GM21717 (cell line): ENCODE results near the gene KLC3.
A peak's percentile ranks its signal among the peaks of the same experiment; 100 is the strongest.

Experiments used
- ATAC-seq: cut with Tn5 transposase; IDR thresholded peaks from one replicate; pipeline ENCODE4 v1.9.1; 2021; ENCODE audit warnings: mild to moderate bottlenecking, moderate library complexity; ENCODE audit not compliant: unreplicated experiment

KLC3 gene

GRCh38 chr19:45370410-45371204 lies 30.1 kb downstream of the KLC3 start, which contains the start of gene ERCC2:
TSS of gene ERCC2 (minus strand) at chr19:45370573. CDS start at chr19:45370540, 33 bp downstream.
- ATAC-seq, result peak; percentile 87

- no peak for ATAC-seq
Measured at GRCh38 chr19:45376045-45376724, 35.6 kb downstream of the KLC3 start.

DNA sequence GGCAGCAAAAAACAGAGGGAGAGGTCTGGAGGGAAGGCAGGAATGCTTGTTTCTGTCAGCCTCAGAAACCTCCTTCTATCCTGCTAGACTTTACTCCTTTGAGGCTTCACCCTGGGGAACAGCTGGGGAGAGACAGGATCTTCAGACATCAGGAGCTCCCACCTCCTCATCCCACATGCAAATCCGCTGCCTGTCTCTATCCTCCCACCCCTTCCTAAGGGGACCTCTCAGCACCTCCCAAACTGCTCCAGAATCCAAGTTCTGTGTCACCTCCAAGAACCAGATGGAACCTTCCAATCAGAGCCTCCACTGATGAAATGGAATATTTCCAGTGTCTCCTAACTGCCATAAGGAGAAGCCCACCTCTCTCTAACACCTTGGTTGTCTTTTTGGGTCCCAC lies 39.6 kb downstream of the KLC3 start:
- no peak for ATAC-seq

DNA sequence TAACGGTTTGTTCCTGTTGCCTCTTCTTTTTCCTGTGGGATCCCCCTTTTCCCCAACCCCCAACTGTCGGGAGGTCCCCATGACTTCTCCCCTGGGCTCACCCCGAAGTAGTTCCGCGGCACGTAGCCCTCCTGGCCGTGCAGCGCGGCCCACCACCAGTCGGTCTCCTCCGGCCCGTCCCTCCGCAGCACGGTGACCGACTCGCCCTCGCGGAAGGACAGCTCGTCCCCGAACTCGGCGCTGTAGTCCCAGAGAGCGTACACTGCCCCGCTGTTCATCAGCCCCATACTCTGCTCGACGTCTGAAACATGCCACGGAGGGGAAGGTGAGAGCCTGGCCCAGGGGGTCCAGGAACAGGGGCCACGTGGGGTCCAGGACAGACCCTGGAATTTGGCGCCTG lies 41.9 kb downstream of the KLC3 start:
- no peak for ATAC-seq

DNA sequence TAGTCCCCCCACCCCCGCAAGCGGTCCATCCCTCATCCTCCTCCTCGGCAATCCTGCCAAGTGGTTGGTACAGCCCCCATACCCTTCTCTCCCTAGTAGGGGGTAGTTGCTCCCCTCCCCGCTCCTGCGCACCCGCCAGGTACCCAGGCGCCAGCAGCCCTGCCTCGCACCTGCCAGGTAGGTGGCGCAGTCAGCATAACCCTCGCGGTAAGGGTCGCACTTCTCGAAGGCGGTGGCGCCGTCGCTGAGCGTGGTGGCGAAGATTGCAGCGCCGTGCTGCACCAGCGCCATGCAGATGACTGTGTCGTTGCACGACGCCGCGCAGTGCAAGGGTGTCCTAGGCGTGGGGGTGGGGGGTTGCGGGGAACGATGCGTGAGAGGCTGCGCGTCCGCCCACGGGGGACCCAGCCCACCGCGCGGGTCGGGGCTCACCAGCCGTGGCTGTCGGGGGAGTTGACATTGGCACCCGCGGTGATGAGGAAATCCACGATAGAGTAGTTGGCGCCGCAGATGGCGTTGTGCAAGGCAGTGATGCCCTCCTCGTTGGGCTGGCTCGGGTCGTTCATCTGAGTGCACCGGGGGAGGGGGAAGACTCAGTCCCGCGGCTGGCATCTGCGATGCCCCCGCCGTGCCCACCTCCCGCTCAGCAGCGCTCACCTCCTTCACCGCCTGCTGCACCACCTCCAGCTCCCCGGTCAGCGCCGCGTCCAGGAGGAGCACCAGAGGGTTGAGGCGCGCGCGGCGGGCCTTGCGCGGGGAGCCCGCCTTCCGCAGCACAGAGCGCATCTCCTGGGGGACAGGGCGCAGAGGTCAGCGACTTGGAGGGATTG lies 45.1 kb downstream of the KLC3 start:
- no peak for ATAC-seq

DNA sequence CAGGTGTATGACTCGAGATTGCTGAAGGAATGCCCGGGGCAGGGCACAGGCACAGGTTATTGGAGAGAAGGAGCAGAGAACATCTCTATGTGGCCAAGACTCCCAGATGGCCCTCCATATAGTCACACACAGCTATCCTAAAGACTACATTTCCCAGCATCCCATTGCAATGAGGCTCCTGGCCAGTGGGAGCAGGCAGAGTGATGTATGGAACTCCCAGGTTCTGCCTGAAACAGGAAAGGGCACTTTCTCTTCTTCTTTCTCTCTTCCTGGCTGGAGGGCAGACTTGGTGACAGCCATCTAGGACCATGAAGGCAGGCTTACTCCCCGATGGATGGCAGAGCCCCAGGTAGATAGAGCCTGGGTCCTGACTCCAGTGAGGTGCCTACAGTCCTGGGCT lies 50.8 kb downstream of the KLC3 start:
- ATAC-seq, result no peak

DNA sequence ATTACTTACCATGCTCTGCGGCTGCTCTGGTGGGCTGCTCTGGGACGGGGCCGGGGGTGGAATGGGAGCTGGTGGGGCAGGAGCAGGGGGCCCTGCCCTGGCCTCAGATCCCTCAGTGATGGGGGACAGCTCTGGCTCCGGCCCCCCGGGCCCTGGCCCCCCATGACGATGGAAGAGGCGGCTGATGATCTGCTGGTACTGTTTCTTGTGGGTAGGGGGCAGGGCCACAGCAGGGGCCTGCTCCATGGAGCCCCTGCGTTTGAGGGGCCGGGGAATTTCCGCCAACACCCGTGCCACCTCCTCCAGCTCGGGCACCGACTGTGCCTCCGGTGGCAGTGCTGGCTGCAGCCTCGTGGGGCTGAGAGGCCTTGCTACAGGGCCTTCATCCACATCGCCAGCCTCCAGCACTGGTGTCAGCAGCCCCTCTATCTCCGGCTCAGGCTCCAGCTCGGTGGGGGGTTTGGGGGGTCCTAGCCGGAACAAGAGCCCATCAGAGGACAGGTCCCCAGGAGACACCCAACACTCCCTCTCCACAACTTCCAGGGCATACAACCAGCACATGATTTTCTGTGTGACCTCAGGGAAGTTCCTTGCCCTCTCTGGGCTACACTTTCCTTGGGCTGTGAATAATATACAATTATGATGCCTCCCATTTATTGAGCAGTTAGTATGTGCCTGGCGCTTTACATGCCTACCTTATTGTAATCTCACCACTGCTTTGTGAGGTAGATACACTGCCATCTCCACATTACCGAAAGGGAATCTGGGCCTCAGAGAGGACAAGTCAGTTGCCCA lies 51.5 kb downstream of the KLC3 start:
- ATAC-seq, result no peak

GRCh38 chr19:45395821-45396617 lies 55.5 kb downstream of the KLC3 start:
- no peak for ATAC-seq

DNA sequence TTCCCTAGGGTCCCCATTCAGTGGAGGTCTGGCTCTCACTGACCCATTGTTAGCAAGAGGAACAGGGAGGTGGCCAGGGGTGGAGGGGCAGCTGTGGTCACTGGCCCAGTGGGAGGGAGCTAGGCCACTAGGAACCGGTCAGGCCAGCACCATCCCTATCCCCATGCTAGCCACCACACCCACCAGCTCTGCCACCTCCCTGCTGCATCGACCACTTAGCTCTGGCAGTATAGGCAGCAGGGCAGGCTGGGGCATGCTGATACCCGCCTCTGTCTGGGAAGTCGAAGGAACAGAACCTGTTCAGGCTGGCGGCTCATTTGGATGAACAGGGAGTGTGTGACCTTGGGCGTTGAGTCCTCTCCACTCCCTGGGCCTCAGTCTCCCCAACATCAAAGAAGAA lies 59.6 kb downstream of the KLC3 start:
- no peak for ATAC-seq
